ENCODE data around the gene SPP1.
A peak's percentile ranks its signal among the peaks of the same experiment; 100 is the strongest.
"Not testable (repeated sequence)": the region's sequence is repeated elsewhere in the genome, so short reads cannot be mapped to it uniquely, and the experiment has no call there.

Gene SPP1

GRCh38 chr4:88021824-88022223 lies 46.3 kb downstream of the SPP1 start:
- H3K4me1 ChIP-seq (ENCODE audit: control insufficient read depth, insufficient read depth, low read length, poor library complexity, severe bottlenecking), result peaks cover 5% of the 10 kb centered on the region
- H3K27ac ChIP-seq (ENCODE audit: low read depth, low read length, severe bottlenecking), result no peak overlapping the region
- H3K36me3 ChIP-seq (ENCODE audit: control insufficient read depth, insufficient read depth, low read length), result peaks cover 75% of the 10 kb centered on the region
- no peak overlapping the region for H3K4me3 ChIP-seq (ENCODE audit: extremely low read depth, insufficient read depth, low read length, poor library complexity, severe bottlenecking)
- peaks cover 25% of the 10 kb centered on the region for H3K9me3 ChIP-seq (ENCODE audit: control insufficient read depth, low read length)

- Histone ChIP-seq H3K9me3 (ENCODE audit: control insufficient read depth, low read length) (peaks cover 25% of the 10 kb centered on the region), H3K27ac (ENCODE audit: low read depth, low read length, severe bottlenecking) (no peak overlapping the region), H3K4me1 (ENCODE audit: control insufficient read depth, insufficient read depth, low read length, poor library complexity, severe bottlenecking) (peaks cover 5% of the 10 kb centered on the region), H3K36me3 (ENCODE audit: control insufficient read depth, insufficient read depth, low read length) (peaks cover 79% of the 10 kb centered on the region), H3K4me3 (ENCODE audit: extremely low read depth, insufficient read depth, low read length, poor library complexity, severe bottlenecking) (no peak overlapping the region)
Observed at GRCh38 chr4:88022289-88022688, 46.8 kb downstream of the SPP1 start.

DNA sequence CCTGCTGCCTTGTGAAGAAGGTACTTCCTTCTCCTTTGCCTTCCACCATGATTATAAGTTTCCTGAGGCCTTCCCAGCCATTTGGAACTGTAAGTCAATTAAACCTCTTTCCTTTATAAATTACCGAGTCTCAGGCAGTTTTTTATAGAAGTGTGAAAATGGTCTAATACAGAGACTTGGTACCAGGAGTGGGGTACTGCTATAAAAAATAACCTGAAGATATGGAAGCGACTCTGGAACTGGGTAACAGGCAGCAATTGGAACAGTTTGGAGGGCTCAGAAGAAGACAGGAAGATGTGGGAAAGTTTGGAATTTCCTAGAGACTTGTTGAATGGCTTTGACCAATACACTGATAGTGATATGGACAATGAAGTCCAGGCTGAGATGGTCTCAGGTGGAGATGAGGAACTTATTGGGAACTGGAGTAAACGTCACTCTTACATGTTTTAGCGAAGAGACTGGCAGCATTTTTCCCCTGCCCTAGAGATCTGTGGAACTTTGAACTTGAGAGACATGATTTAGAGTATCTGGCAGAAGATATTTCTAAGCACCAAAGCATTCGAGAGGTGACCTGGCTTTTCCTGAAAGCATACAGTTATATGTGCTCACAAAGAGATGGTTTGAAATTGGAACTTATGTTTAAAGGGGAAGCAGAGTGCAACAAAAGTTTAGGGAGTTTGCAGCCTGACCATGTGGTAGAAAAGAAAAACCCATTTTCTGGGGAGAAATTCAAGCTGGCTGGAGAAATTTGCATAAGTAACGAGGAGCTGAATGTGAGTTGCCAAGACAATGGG lies 50.6 kb downstream of the SPP1 start:
- H3K9me3 ChIP-seq (ENCODE audit: control insufficient read depth, low read length), result peaks cover 25% of the 10 kb centered on the region
- H3K4me1 ChIP-seq (ENCODE audit: control insufficient read depth, insufficient read depth, low read length, poor library complexity, severe bottlenecking); H3K27ac ChIP-seq (ENCODE audit: low read depth, low read length, severe bottlenecking); H3K4me3 ChIP-seq (ENCODE audit: extremely low read depth, insufficient read depth, low read length, poor library complexity, severe bottlenecking): not testable (repeated sequence)
- 97 to 99% methylated on average over 4 of the region's 6 CpGs for WGBS, 2 experiments (ENCODE audit: insufficient coverage in 2 of 2)
- peaks cover 84% of the 10 kb centered on the region for H3K36me3 ChIP-seq (ENCODE audit: control insufficient read depth, insufficient read depth, low read length)

- H3K27ac ChIP-seq (ENCODE audit: low read depth, low read length, severe bottlenecking), result peak overlapping the region; percentile 17
- H3K36me3 ChIP-seq (ENCODE audit: control insufficient read depth, insufficient read depth, low read length), result peaks cover 69% of the 10 kb centered on the region
- H3K4me3 ChIP-seq (ENCODE audit: extremely low read depth, insufficient read depth, low read length, poor library complexity, severe bottlenecking), result no peak overlapping the region
- no CpG with 5 or more reads among the region's 4 CpGs for WGBS, 2 experiments (ENCODE audit: insufficient coverage in 2 of 2)
- H3K4me1 ChIP-seq (ENCODE audit: control insufficient read depth, insufficient read depth, low read length, poor library complexity, severe bottlenecking), result no peaks in the 10 kb centered on the region
- H3K9me3 ChIP-seq (ENCODE audit: control insufficient read depth, low read length), result peaks cover 25% of the 10 kb centered on the region
Observed at GRCh38 chr4:88027611-88028608, 52.4 kb downstream of the SPP1 start.

DNA sequence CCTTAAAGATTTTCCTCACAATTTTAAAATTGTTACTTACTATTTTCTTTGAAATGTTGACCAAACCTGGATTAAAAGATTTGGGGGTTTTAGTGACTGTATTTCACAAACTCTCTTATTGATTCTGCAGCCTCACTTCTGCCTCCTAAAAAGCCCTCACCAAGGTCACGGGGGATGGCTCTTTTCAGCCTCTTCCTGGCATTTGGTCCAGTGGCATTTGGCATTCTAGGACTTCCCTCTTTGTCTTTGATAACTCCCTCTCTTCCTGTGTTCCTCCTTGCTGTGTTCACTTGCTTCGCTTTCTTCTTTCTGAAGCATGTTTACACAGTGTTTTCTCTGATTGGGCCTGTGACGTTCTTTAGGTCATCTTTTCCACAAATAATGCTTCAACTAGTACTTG lies 53.4 kb downstream of the SPP1 start:
- Histone ChIP-seq H3K4me1 (ENCODE audit: control insufficient read depth, insufficient read depth, low read length, poor library complexity, severe bottlenecking) (no peaks in the 10 kb centered on the region), H3K9me3 (ENCODE audit: control insufficient read depth, low read length) (peaks cover 19% of the 10 kb centered on the region), H3K27ac (ENCODE audit: low read depth, low read length, severe bottlenecking) (no peak overlapping the region), H3K4me3 (ENCODE audit: extremely low read depth, insufficient read depth, low read length, poor library complexity, severe bottlenecking) (no peak overlapping the region), H3K36me3 (ENCODE audit: control insufficient read depth, insufficient read depth, low read length) (peaks cover 64% of the 10 kb centered on the region)
- 97 to 100% methylated on average over 3 of the region's 3 CpGs for WGBS, 2 experiments (ENCODE audit: insufficient coverage in 2 of 2)

- Histone ChIP-seq H3K27ac (ENCODE audit: low read depth, low read length, severe bottlenecking) (no peak overlapping the region), H3K4me3 (ENCODE audit: extremely low read depth, insufficient read depth, low read length, poor library complexity, severe bottlenecking) (no peak overlapping the region), H3K4me1 (ENCODE audit: control insufficient read depth, insufficient read depth, low read length, poor library complexity, severe bottlenecking) (no peaks in the 10 kb centered on the region), H3K9me3 (ENCODE audit: control insufficient read depth, low read length) (peaks cover 18% of the 10 kb centered on the region), H3K36me3 (ENCODE audit: control insufficient read depth, insufficient read depth, low read length) (peaks cover 64% of the 10 kb centered on the region)
- 93 to 100% methylated on average over 2 to 3 of the region's 3 CpGs for WGBS, 2 experiments (ENCODE audit: insufficient coverage in 2 of 2)
Observed at GRCh38 chr4:88029556-88029955, 54.0 kb downstream of the SPP1 start.

GRCh38 chr4:88030565-88031310 lies 55.2 kb downstream of the SPP1 start:
- no peak overlapping the region for H3K27ac ChIP-seq (ENCODE audit: low read depth, low read length, severe bottlenecking)
- 93 to 100% methylated on average over 3 to 8 of the region's 12 CpGs for WGBS, 2 experiments (ENCODE audit: insufficient coverage in 2 of 2)
- no peaks in the 10 kb centered on the region for H3K4me1 ChIP-seq (ENCODE audit: control insufficient read depth, insufficient read depth, low read length, poor library complexity, severe bottlenecking)
- H3K9me3 ChIP-seq (ENCODE audit: control insufficient read depth, low read length), result peaks cover 9% of the 10 kb centered on the region
- no peak overlapping the region for H3K4me3 ChIP-seq (ENCODE audit: extremely low read depth, insufficient read depth, low read length, poor library complexity, severe bottlenecking)
- H3K36me3 ChIP-seq (ENCODE audit: control insufficient read depth, insufficient read depth, low read length), result peaks cover 62% of the 10 kb centered on the region

Data from mesodermal cell (in vitro differentiated cells).